ENCODE measurements around the gene ABHD11.
"Not testable (repeated sequence)": the region's sequence is repeated elsewhere in the genome, so short reads cannot be mapped to it uniquely, and the experiment has no call there.

ABHD11 gene

DNA sequence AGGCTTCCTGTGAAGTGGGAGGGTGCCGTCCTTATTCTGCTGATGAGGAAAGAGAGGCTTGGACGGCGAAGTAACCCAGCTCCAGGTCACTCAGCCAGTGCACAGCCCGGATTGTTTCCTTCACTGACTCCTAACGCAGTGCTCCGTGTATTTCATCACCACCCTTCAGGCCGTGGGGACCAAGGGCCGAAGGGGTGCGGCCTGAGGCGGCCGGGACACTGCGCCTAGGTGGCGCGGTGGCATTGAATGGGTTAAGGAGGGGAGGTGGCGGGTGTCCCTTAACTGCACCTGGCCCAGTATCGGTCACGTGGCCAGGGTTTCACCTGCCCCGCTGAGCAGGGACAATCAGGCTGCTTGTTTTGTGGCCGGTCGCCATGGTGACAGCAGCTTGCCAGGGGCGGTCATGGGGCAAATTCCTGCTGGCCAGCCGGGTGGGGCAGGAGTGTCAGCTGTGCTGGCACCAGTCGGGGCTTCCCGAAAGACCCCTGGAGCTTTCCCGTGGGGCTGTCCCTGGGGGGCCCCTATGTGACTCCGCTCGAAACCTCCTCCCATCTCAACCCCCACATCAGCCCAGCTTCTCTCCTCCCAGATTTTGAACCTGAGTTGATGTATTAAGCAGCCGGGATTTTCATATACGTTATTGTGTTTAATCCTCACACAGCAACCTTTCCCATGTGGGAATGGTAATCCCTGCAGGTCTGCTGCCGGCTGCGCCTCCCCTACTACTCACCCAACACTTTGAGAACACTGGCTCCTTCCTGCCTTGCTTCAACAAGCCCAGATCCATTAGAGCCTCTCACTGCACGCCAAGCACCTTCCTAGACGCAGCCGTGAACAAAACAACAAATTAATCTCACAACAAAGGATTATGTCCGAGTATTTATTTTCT is 4.4 kb upstream of the ABHD11 start:
- DNase-seq: peak in 30 of 51 donors; percentile 7 to 70 (median 28)

DNA sequence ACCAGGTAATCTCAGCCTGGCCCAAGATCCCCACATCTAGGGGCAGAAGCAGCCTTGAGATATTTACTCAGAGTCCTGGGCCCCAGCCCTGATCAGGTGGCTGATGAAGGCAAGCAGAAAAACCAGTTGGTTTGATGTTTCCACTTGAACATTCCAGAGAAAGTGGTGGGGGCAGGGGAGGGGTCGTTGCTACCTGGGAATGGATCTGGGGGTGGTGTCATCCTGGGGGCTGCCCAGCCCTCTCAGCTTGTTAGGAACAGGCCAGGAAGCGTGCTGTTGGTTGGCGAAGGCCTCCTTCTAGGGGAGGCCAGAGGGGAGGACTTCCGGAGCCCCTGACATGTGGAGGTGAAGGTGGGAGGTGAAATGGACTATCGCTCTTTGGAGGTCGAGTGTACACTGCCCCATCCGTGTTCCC is 3.7 kb upstream of the ABHD11 start:
- DNase-seq: no peak

DNA sequence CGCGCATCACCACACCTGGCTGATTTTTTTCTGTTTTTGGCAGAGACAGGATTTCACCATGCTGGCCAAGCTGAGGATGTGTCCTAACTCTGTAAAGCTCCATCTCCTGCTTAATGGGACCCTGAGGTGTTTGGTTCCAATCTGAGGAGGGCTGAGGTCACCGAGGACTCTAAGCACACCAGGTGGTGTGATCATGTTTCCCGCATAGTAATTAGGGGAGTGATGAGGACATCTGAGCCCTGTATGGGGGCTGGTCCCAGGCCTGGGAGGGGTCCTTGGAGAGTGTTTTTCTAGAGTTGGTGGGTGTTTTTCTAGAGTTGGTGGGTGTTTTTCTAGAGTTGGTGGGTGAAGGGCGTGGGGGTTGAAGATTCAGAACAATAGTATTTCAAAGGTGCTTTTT is 3.0 kb upstream of the ABHD11 start:
- DNase-seq: no peak

DNA sequence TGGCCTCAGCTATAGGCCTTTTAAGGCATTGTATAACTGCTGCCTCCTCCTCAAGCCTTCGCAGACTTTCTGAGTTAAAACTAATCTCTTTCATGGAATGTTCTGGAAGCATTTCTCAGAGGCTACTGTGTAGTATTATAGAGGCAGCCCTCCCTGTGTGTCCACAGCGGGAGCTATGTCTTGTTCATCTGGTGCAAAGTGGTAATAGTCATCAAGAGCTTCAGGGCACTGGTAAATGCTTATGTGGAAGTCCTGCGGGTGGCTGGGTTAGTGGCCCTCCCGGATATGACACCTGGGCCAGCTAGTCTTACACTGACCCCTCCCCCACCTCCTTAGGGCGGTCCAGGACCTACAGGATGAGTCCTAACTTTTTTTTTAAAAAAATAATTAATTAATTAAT is 2.2 kb upstream of the ABHD11 start:
- DNase-seq: no peak

DNA sequence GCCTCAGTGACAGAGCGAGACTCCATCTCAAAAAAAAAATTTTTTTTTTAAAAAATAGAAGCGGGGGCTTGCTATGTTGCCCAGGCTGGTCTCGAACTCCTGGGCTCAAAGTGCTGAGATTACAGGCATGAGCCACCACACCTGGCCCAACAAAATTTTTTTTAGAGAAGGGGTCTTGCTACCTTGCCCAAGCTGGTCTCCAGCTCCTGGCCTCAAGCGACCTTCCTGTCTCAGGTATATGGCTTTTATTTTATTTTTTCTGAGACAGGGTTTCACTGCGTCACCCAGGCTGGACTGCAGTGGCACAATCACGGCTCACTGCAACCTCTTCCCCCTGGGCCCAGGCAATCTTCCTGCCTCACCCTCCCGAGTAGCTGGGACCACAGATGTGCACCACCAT is 1.6 kb upstream of the ABHD11 start:
- no peak for DNase-seq

DNA sequence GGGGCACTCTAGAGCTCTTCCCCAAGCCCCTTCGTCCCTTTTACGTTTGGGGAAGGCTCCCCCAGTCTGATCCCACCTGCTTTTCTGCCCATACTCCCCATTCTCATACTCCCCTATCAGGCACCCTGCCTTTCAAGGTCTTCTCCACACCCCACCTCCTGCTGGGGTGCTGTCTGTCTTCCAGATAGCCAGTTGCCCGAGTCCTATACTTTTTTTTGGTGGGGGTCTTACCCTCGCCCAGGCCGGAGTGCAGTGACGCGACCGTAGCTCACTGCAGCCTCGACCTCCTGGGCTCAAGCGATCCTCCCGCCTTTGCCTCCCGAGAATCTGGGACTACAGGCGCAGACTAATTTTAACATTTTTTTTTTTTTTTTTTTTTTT is 775 bp upstream of the ABHD11 start:
- peak in 2 of 51 donors; percentile 25 to 43 for DNase-seq

DNA sequence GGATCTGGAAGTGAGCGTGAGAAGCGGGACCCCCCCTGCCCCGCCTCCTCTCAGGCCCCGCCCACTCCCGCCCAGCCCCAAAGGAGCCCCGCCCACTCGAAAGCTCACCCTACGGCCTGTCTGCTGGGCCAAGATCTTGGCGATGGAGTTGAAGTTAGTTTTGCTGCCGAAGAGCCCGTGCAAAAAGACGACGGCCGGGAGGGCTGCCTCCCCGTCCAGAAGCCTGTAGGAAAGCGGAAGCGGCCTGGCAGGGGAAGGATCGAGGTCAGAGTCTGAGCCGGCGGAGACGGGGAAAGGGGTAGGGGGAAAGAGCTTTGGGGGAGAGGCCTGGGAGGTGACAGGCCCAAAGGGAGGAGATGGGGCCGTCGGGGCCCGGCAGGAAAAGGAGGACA is 386 bp downstream of the ABHD11 start:
- DNase-seq: peak in 33 of 51 donors; percentile 7 to 70 (median 42)

DNA sequence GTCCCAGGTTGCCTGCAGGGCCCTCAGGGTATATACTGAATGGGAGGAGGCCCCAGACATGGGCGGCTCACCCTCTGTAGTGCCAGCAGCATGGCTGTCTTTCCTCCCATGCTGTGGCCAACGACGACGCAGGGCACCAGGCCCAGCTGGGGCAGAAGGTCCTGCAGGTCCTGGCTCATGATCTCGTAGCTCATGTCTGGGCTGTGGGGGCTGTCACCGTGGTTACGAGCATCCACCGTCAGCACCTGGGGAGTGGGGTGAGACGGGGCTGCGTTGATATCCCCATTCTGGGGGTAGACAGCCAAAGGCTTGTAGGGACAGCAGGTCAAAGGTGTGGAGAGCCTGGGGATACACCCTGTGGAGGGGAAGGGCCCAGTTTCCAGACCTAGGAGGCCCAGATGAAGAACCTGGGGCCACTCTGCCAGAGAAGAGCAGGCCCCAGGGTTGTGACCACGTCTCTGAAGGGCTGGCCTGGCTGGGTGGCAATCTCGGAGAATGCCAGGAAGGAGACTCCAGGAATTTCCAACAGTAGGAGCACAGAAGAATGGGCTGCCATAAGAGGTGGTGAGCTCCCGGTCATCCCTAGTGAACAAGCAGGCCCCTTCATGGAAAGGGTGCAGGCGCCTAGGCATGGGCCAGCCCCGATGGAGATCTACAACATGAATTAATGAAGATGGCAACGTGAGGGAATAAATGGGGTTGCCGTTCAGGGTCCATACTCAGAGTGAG is 947 bp downstream of the ABHD11 start:
- DNase-seq: no peak

DNA sequence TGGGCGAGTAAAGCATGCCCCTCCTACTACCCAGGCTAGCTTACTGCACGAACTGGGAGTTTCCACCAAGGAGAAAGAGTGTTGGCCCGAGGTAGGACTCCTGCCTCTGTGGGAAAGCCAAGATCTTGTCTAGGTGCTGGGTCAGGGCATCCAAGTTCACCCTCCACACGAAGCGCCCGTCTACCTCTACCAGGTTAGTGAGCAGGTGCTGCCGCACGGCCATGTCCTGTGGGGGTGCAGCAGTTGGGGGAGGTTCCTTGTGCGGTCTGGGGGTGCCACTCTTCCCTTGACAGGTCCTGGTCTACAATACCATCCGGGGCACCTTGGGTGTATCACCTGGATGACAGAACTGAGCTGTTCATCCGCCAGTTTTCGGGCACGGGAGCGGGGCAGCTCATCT is 1.7 kb downstream of the ABHD11 start:
- DNase-seq: no peak

DNA sequence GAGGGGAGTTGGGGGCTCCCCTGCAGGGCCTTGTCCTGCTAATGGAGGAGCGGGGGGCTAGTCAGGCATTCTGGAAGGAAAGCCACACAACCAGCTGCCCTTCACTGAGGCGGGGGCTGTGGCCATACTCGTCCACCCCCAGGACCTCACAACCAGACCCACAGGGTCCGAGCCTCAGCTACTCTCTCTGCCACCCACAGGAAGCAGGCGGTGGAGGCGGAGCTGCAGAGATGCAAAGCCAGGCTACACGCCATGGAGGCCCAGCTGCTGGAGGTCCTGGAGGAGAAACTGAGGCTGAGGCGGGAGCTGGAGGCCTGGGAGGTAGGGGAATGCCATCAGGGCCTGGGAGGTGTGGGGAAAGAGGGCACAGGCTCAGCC is 3.1 kb downstream of the ABHD11 start:
- no peak for DNase-seq

DNA sequence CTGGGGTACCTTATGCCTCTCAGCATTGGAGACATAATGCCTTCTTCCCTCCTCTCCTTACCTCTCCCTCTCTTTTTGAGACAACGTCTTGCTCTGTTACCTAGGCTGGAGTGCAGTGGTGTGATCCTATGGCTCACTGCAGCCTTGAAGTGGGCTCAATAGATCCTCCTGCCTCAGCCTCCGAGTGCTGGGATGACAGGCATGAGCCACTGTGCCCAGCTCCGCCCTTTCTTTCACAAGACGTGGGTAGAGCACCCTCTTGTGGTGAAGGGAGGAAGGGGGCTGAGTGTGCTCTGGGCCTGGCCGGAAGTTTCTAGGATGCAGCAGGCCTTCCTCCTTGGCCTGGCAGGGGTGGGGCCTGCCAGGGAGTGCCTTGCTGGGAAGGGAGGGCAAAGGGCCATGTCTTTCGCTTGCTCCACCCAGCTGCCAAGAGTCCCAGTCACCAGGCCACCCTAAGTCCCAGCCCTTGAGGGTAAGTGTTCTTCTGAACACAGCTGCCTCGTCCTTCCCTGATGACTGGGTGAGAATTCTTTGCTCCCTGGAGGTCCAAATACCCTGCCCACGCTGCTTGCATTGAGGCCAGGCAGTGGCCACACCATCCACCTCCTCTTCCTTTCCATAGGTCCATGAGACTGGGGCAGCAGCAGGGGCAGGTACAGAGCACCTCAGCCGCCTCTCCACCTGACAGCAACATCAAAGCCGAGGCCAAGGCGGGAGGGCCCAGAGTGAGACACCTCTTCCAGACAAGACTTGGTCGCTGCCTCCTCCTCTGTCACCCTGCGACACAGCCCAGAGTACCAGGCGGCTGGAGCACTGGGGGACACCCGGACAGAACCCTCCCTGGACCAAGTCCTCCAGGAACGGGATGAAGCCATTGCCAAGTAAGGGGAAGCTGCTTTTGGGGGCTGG is 3.7 kb downstream of the ABHD11 start:
- peak in 19 of 51 donors; percentile 7 to 41 (median 18) for DNase-seq

DNA sequence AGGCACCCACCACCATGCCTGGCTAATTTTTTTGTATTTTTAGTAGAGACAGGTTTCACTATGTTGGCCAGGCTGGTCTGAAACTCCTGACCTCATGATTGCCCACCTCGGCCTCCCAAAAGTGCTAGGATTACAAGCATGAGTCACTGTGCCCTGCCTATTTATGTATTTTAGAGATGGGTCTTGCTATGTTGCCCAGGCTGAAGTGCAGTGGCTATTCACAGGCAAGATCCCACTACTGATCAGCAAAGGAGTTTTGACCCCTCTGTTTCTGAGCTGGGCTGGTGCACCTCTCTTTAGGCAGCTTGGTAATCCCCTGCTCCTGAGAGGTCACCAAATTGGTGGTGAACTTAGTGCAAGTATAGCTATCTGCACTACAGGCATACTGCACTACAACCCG is 6.2 kb downstream of the ABHD11 start:
- no peak for DNase-seq

DNA sequence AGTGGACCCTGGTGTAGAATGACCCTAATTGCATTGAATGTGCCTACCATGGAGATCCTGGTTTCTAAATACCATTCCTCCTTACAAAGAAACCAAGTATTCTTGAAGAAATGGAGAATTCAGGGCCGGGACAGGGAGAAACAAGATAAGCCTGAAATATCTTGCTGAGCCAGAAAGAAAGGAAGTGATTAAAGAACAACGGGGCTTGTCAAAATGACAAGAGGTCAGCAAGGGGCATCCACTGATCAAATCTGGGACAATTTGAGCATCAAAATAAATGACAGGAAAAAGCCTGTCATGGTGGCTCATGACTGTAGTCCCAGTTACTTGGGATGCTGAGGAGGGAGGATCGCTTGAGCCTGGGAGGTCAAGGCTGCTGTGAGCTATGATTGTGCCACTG is 8.1 kb downstream of the ABHD11 start:
- no peak for DNase-seq

DNA sequence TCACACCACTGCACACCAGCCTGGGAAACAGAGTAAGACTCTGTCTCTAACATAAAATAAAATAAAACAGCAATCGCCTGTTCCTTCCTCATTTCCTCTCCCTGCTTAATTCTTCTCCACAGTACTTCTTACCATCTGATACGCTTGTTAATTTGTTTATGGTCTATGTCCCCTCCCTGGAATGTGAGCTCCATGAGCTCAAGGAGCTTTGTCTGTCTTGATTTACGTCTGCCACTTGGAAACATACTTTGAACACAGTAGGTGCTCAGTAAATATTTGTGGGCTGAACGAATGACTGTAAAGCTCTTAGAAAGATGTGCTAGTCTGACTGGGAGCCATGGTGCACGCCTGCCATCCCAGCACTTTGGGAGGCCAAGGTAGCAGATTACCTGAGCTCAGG is 10.1 kb downstream of the ABHD11 start:
- DNase-seq: no peak

DNA sequence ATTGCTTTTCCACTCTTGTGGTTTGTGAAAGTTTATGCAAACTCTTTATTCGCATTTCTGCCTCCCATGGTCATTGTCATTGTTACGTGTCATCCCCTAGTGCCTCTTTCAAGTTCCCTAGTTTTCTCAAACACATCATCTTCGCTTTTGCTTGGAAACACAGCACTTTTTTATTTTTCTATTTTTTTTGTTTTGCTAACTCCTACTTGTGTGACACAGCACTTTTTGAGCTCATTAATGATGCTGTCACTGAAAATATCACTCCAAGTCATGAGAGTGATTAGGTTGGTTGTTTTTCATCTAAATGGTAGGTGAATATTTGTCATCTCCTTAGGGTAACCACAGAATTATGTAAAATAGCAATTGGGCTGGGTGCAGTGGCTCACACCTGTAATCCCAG is 10.7 kb downstream of the ABHD11 start:
- no peak for DNase-seq

DNA sequence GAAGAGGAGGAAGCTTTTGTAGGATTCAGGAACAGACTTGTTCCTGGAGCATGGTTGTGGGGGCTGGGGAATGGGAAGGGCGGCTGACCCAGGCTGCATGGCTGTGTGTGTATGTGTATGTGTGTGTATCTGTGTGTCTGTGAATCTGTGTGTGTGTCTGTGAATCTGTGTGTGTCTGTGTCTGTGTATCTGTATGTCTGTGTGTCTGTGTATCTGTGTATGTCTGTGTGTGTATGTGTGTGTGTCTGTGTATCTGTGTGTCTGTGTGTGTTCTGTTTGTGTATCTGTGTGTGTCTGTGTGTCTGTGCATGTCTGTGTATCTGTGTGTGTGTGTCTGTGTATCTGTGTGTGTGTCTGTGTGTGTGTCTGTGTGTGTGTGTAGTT is 12.5 kb downstream of the ABHD11 start:
- no peak for DNase-seq

DNA sequence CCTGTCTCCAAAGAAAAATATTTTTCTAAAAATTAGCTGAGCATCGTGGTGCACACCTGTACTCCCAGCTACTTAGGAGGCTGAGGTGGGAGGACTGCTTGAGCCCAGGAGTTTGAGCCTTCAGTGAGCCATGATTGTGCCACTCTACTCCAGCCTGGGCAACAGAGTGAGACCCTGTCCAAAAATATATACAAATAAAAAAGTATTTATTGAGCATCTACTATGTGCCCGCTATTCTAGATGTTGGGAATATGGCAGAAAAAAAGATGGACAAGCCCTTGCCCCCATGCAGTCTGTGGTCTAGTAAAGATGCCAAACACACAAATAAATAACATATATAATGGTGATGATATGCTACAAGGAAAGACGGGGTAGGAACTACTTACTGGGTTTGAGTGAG is 14.8 kb downstream of the ABHD11 start:
- no peak for DNase-seq

DNA sequence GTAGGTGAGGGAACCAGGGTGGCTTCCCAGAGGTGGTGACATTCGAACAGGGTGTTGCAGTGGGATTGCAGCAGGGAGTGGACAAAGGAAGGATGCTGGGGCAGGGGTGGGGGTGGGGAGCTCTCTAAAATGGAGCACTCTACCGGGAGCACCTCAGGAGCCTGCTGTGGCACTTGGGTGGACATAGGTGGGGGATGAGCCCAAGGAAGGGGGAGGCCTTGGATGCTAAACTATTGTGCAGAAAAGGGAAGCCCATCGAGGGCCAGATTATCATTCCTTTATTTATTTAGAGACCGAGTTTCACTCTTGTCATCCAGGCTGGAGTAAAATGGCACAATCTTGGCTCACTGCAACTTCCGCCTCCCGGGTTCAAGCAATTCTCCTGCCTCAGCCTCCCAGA is 15.8 kb downstream of the ABHD11 start:
- DNase-seq: no peak

DNA sequence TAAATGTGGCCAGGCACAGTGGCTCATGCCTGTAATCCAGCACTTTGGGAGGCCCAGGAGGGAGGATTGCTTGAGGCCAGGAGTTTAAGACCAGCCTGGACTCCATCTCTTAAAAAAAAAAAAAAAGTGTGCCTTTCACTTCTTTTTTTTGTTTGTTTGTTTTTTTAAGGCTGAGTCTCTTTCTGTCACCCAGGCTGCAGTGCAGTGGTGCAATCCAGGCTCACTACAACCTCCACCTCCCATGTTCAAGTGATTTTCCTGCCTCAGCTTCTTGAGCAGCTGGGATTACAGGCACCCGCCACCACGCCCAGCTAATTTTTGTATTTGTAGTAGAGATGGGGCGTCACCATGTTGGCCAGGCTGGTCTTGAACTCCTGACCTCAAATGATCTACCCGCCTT is 16.4 kb downstream of the ABHD11 start:
- not testable (repeated sequence) for DNase-seq

DNA sequence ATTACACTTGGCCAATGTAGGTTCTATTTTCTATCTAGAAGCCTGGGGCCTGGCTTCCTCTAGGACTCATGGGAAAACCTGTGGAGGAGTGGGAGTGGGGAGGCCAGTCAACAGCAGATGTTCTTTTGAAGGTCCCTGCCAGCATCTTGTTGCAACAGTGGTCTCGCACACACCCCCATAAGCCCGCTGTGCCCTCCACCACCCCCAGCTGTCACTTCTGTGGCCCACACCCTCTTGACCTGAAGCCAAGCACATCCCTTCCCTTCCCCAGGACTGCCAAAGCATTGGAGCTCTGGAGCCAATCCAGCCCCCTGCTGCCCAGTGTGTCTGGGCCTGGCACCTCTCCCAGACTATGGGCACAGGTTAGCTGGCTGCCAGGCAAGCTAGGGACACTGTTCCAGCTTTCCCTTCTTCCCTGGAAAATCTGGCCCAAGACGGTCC is 17.2 kb downstream of the ABHD11 start:
- DNase-seq: peak in 45 of 51 donors; percentile 6 to 84 (median 58)

DNA sequence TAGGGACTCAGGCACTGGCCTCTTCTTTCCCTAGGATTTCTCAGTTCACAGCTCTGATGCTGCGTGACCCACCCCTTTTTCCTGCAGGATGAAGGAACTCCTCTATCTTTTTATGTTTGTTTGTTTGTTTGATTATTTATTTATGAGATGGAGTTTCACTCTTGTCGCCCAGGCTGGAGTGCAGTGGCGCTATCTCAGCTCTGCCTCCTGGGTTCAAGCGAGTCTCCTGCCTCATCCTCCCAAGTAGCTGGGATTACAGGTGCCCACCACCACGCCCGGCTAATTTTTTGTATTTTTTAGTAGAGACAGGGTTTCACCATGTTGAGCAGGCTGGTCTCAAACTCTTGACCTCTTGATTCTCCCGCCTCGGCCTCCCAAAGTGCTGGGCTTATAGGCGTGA is 18.2 kb downstream of the ABHD11 start:
- DNase-seq: not testable (repeated sequence)

DNA sequence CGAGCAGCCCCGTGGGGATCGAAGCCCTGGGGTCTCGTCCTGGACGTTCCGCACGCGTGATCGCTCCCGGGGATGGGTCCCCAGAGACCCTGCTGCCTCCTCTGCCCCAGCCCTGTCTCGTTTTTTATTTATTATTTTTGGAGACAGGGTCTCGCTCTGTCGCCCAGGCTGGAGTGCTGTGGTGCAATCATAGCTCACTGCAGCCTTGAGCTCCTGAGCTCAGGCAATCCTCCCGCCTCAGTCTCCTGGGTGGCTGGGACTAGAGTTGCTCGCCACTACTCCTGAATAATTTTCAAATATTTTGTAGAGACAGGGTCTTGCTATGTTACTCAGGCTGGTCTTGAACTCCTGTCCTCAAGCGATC is 18.8 kb downstream of the ABHD11 start:
- DNase-seq: no peak

Data from hypothalamus (tissue), 51 donors.